ENCODE measurements around the gene ZNF12.

ZNF12 gene

DNA sequence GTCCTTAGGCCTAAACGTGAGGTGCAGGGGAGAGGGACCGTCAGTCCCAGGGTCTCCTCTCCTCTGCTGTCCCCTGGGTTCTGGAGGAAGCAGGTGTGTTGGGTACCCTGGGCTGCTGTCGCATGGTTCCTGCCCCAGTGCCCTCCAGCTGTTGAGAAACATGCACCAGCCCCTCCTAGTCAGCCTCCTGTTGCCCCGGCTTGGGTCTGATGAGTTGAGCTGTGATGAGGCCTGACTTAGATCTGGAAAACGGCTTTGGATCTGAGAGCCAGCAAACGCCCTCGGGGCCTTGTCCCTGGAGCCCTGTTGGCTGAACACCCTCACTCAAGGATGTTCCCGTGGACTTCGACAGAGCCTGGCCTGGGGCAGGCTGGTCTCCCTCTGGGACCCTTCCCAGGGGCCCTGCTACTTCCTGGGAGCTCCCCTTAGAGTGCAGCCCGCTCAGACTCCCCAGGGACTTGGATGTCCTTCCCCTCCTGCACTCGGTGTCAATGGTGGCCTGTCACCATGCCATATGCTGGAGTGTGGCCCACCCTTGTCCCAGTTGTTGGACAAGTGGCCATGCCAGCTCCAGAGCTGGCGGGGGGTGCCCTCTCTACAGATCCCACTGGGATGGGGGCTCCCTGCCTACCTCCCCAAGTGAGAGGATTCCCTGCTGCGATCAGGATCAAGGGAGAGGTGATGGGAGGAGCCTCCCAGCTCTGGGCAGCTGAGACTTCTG, 57.3 kb downstream of the ZNF12 start:
- H3K4ac ChIP-seq (ENCODE audit: low read depth, low read length), result no peak overlapping the region
- H3K23ac ChIP-seq (ENCODE audit: low read length), result no peak overlapping the region
- H3K27ac ChIP-seq (ENCODE audit: low read depth, low read length), result no peak overlapping the region
- H3K18ac ChIP-seq (ENCODE audit: low read length), result no peak overlapping the region
- H3K36me3 ChIP-seq (ENCODE audit: control insufficient read depth in 1 of 2, insufficient read depth in 2 of 2, low read length in 2 of 2), result peaks cover 86 to 88% of the 10 kb centered on the region in 2 experiments
- H4K8ac ChIP-seq (ENCODE audit: low read depth, low read length), result no peak overlapping the region
- no peak overlapping the region for H3K9ac ChIP-seq (ENCODE audit: low read length)
- H2BK120ac ChIP-seq (ENCODE audit: insufficient read depth, low read length, poor library complexity), result no peak overlapping the region
- H3K79me2 ChIP-seq (ENCODE audit: control insufficient read depth, insufficient read depth, low read length, poor library complexity), result no peaks in the 10 kb centered on the region
- H2AFZ ChIP-seq (ENCODE audit: insufficient read depth, low read length, poor library complexity), result no peak overlapping the region
- H3K27me3 ChIP-seq (ENCODE audit: insufficient read depth, low read length), result no peaks in the 10 kb centered on the region
- H4K12ac ChIP-seq (ENCODE audit: low read depth, low read length), result no peak overlapping the region
- WGBS (ENCODE audit: extremely low coverage, insufficient coverage, insufficient read length), result no CpG with 5 or more reads among the region's 13 CpGs
- no peak overlapping the region for H2BK12ac ChIP-seq (ENCODE audit: low read length)
- no peaks in the 10 kb centered on the region for H3K79me1 ChIP-seq (ENCODE audit: low read length)
- no peak overlapping the region for H3K14ac ChIP-seq (ENCODE audit: low read length)
- no peak overlapping the region for H3K4me2 ChIP-seq (ENCODE audit: low read length)
- no peak overlapping the region for H4K91ac ChIP-seq (ENCODE audit: low read depth, low read length)
- H3K4me3 ChIP-seq (ENCODE audit: low read depth, low read length), result no peak overlapping the region
- no peaks in the 10 kb centered on the region for H3K4me1 ChIP-seq (ENCODE audit: control insufficient read depth in 1 of 2, insufficient read depth in 2 of 2, low read length in 2 of 2)
- H2AK5ac ChIP-seq (ENCODE audit: low read length), result no peak overlapping the region
- H3K9me3 ChIP-seq (ENCODE audit: insufficient read depth, low read depth, low read length), result peaks cover 17% of the 10 kb centered on the region
- H2BK5ac ChIP-seq (ENCODE audit: low read depth, low read length, poor library complexity), result no peak overlapping the region
- DNase-seq, result no peak

DNA sequence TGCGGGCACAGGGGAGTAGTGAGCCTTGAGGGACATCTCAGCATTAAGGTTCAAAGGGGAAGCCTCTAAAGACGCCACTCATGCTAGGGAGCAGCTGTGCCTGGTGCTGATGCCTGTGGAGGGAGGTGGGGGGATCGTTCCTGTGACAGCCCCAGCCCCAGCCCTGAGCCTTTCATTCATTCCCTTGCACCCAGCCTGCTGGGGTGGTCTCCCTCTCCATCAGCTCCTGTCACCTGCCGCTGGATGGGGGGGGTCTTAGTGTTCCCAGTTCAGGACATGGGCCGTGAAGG, 58.0 kb downstream of the ZNF12 start:
- H2BK12ac ChIP-seq (ENCODE audit: low read length), result no peak overlapping the region
- no CpG with 5 or more reads among the region's 5 CpGs for WGBS (ENCODE audit: extremely low coverage, insufficient coverage, insufficient read length)
- H3K4me1 ChIP-seq (ENCODE audit: control insufficient read depth in 1 of 2, insufficient read depth in 2 of 2, low read length in 2 of 2), result no peaks in the 10 kb centered on the region
- H3K36me3 ChIP-seq (ENCODE audit: control insufficient read depth in 1 of 2, insufficient read depth in 2 of 2, low read length in 2 of 2), result peaks cover 86 to 88% of the 10 kb centered on the region in 2 experiments
- H3K18ac ChIP-seq (ENCODE audit: low read length), result no peak overlapping the region
- no peak overlapping the region for H4K12ac ChIP-seq (ENCODE audit: low read depth, low read length)
- no peaks in the 10 kb centered on the region for H3K79me2 ChIP-seq (ENCODE audit: control insufficient read depth, insufficient read depth, low read length, poor library complexity)
- no peak overlapping the region for H3K4me2 ChIP-seq (ENCODE audit: low read length)
- H4K8ac ChIP-seq (ENCODE audit: low read depth, low read length), result no peak overlapping the region
- no peak overlapping the region for H2AFZ ChIP-seq (ENCODE audit: insufficient read depth, low read length, poor library complexity)
- H2BK5ac ChIP-seq (ENCODE audit: low read depth, low read length, poor library complexity), result no peak overlapping the region
- H3K27ac ChIP-seq (ENCODE audit: low read depth, low read length), result no peak overlapping the region
- H2BK120ac ChIP-seq (ENCODE audit: insufficient read depth, low read length, poor library complexity), result no peak overlapping the region
- no peak overlapping the region for H3K4ac ChIP-seq (ENCODE audit: low read depth, low read length)
- H3K79me1 ChIP-seq (ENCODE audit: low read length), result no peaks in the 10 kb centered on the region
- no peaks in the 10 kb centered on the region for H3K27me3 ChIP-seq (ENCODE audit: insufficient read depth, low read length)
- no peak overlapping the region for H3K23ac ChIP-seq (ENCODE audit: low read length)
- no peak overlapping the region for H3K14ac ChIP-seq (ENCODE audit: low read length)
- DNase-seq, result no peak
- no peak overlapping the region for H3K9ac ChIP-seq (ENCODE audit: low read length)
- H4K91ac ChIP-seq (ENCODE audit: low read depth, low read length), result no peak overlapping the region
- H3K4me3 ChIP-seq (ENCODE audit: low read depth, low read length), result no peak overlapping the region
- H2AK5ac ChIP-seq (ENCODE audit: low read length), result no peak overlapping the region
- peaks cover 16% of the 10 kb centered on the region for H3K9me3 ChIP-seq (ENCODE audit: insufficient read depth, low read depth, low read length)

DNA sequence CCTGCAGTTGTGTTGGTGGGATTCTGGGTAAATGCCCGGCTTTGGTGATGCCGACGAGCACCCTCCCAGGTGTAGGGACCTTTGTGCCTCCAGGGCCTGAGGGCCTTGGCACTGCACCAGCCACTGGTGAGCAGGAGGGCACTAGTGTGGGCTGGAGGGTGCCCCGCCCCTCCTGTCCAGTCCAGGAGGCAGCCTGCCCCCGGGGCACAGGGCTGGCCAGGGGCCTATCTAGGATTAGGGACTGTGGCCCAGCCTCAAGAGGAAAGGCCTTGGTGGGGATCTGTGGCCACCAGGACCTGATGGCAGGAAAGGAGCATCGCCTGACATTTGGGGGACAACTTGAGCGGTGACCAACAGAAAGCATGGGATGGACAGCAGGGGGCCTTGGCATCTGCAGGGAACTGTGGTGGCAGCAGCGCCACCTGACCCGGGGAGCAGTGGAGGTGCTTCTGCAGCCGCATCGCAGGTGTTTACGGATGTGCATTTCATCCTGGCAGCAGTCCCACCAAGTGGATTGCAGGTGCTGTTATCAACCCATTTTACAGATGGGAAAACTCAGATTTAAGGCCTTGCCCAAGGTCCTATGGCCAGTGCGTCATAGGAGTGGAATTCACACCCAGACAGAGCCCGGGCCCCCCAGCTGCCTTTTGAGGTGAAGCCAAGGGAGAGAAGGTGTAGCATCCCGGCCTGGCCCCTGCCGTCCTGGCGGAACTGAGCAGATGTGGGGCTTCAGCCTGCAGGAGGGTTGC, 58.5 kb downstream of the ZNF12 start:
- H2BK120ac ChIP-seq (ENCODE audit: insufficient read depth, low read length, poor library complexity), result no peak overlapping the region
- DNase-seq, result no peak
- H3K4me2 ChIP-seq (ENCODE audit: low read length), result no peak overlapping the region
- H4K12ac ChIP-seq (ENCODE audit: low read depth, low read length), result no peak overlapping the region
- H3K27me3 ChIP-seq (ENCODE audit: insufficient read depth, low read length), result no peaks in the 10 kb centered on the region
- H3K36me3 ChIP-seq (ENCODE audit: control insufficient read depth in 1 of 2, insufficient read depth in 2 of 2, low read length in 2 of 2), result peaks cover 87 to 88% of the 10 kb centered on the region in 2 experiments
- H2AK5ac ChIP-seq (ENCODE audit: low read length), result no peak overlapping the region
- H4K8ac ChIP-seq (ENCODE audit: low read depth, low read length), result no peak overlapping the region
- no peaks in the 10 kb centered on the region for H3K79me1 ChIP-seq (ENCODE audit: low read length)
- H3K4me3 ChIP-seq (ENCODE audit: low read depth, low read length), result no peak overlapping the region
- no peak overlapping the region for H4K91ac ChIP-seq (ENCODE audit: low read depth, low read length)
- H3K18ac ChIP-seq (ENCODE audit: low read length), result no peak overlapping the region
- H3K9me3 ChIP-seq (ENCODE audit: insufficient read depth, low read depth, low read length), result peaks cover 16% of the 10 kb centered on the region
- no peak overlapping the region for H3K23ac ChIP-seq (ENCODE audit: low read length)
- H3K79me2 ChIP-seq (ENCODE audit: control insufficient read depth, insufficient read depth, low read length, poor library complexity), result no peaks in the 10 kb centered on the region
- H3K9ac ChIP-seq (ENCODE audit: low read length), result no peak overlapping the region
- no CpG with 5 or more reads among the region's 17 CpGs for WGBS (ENCODE audit: extremely low coverage, insufficient coverage, insufficient read length)
- no peak overlapping the region for H3K14ac ChIP-seq (ENCODE audit: low read length)
- H2BK5ac ChIP-seq (ENCODE audit: low read depth, low read length, poor library complexity), result no peak overlapping the region
- H2BK12ac ChIP-seq (ENCODE audit: low read length), result no peak overlapping the region
- H3K27ac ChIP-seq (ENCODE audit: low read depth, low read length), result no peak overlapping the region
- no peak overlapping the region for H3K4ac ChIP-seq (ENCODE audit: low read depth, low read length)
- no peak overlapping the region for H2AFZ ChIP-seq (ENCODE audit: insufficient read depth, low read length, poor library complexity)
- H3K4me1 ChIP-seq (ENCODE audit: control insufficient read depth in 1 of 2, insufficient read depth in 2 of 2, low read length in 2 of 2), result no peaks in the 10 kb centered on the region

DNA sequence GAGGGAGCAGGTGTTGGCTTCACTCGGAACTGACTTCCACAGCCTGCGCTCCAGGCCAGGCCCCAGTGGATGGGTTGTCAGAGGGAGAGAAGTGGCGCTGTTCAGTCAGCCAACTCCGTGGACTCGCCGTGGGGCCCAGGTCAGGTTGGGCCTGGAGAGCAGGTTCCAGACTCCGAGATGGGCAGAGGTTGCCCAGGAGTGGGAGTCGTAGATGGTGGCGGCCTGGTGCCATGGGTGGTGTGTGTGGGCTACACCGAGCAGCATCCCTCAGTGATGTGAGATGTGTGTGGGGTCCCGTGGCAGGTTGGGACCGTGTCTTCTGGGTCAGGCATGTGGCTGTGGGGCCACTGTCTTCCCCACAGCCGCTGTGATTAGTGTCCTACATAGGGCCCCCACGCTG, 59.2 kb downstream of the ZNF12 start:
- Histone ChIP-seq H4K8ac (ENCODE audit: low read depth, low read length) (no peak overlapping the region), H2BK5ac (ENCODE audit: low read depth, low read length, poor library complexity) (no peak overlapping the region), H3K4me2 (ENCODE audit: low read length) (no peak overlapping the region), H3K36me3 (ENCODE audit: control insufficient read depth in 1 of 2, insufficient read depth in 2 of 2, low read length in 2 of 2) (peaks cover 87 to 88% of the 10 kb centered on the region in 2 experiments), H4K91ac (ENCODE audit: low read depth, low read length) (no peak overlapping the region), H3K23ac (ENCODE audit: low read length) (no peak overlapping the region), H2AFZ (ENCODE audit: insufficient read depth, low read length, poor library complexity) (no peak overlapping the region), H3K18ac (ENCODE audit: low read length) (no peak overlapping the region), H3K9me3 (ENCODE audit: insufficient read depth, low read depth, low read length) (peaks cover 10% of the 10 kb centered on the region), H4K12ac (ENCODE audit: low read depth, low read length) (no peak overlapping the region), H2AK5ac (ENCODE audit: low read length) (no peak overlapping the region), H3K79me2 (ENCODE audit: control insufficient read depth, insufficient read depth, low read length, poor library complexity) (no peaks in the 10 kb centered on the region), H3K4ac (ENCODE audit: low read depth, low read length) (no peak overlapping the region), H3K4me3 (ENCODE audit: low read depth, low read length) (no peak overlapping the region), H3K79me1 (ENCODE audit: low read length) (no peaks in the 10 kb centered on the region), H2BK12ac (ENCODE audit: low read length) (no peak overlapping the region), H2BK120ac (ENCODE audit: insufficient read depth, low read length, poor library complexity) (no peak overlapping the region), H3K27me3 (ENCODE audit: insufficient read depth, low read length) (no peaks in the 10 kb centered on the region), H3K27ac (ENCODE audit: low read depth, low read length) (no peak overlapping the region), H3K14ac (ENCODE audit: low read length) (no peak overlapping the region), H3K9ac (ENCODE audit: low read length) (no peak overlapping the region), H3K4me1 (ENCODE audit: control insufficient read depth in 1 of 2, insufficient read depth in 2 of 2, low read length in 2 of 2) (no peaks in the 10 kb centered on the region)
- WGBS (ENCODE audit: extremely low coverage, insufficient coverage, insufficient read length), result no CpG with 5 or more reads among the region's 14 CpGs
- DNase-seq, result no peak

All from trophoblast cell (in vitro differentiated cells and primary cell).